ENCODE data around the gene LSAMP.

DNA sequence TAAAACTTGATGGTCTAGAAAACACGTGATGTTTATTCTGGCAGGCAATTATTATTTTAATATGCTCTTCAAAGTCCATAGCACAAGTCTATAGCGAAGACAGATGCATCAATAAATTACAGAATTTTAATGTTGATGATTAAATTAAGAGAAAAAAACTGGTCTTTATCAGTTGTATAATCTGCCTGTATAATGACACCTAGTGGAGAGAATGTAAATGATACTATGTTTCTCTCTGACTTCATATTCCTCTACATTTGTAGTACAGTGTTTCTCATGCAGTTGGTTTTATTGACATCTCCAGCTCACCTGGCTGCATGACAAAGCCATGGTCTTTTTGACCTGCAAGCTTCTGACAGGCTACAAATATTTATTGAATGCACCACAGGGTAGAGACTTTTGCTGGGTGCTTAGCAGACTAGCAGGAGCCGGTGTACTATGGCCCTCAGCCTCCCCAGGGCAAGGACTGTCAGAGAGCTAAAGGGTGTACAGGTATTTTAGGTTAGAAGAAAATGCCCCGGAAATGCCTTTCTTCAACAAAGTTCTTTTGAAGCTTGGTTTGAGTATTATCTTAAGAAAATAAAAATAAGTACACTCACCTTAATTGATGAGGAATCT is 532.1 kb downstream of the LSAMP start:
- TF ChIP-seq, protein P1, sequence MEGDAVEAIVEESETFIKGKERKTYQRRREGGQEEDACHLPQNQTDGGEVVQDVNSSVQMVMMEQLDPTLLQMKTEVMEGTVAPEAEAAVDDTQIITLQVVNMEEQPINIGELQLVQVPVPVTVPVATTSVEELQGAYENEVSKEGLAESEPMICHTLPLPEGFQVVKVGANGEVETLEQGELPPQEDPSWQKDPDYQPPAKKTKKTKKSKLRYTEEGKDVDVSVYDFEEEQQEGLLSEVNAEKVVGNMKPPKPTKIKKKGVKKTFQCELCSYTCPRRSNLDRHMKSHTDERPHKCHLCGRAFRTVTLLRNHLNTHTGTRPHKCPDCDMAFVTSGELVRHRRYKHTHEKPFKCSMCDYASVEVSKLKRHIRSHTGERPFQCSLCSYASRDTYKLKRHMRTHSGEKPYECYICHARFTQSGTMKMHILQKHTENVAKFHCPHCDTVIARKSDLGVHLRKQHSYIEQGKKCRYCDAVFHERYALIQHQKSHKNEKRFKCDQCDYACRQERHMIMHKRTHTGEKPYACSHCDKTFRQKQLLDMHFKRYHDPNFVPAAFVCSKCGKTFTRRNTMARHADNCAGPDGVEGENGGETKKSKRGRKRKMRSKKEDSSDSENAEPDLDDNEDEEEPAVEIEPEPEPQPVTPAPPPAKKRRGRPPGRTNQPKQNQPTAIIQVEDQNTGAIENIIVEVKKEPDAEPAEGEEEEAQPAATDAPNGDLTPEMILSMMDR (IDR thresholded peaks at IDR 0.05; ENCODE audit: insufficient read depth, low read length, poor library complexity, severe bottlenecking) = no peak
- TF ChIP-seq EZH2phosphoT487 (conservative IDR thresholded peaks at IDR 0.05; ENCODE audit: low read length) = no peak
